Body of pancreas (tissue), 4 donors: ENCODE measurements around the gene MAZ. TPM values are rescaled to one million over a fixed set of nuclear protein-coding genes. Genes with fewer than 3 reads are reported as not detected.
A peak's percentile ranks its signal among the peaks of the same experiment; 100 is the strongest.

Experiments
- ATAC-seq: fragments of 150-250 bp; one replicate; pipeline ENCODE4 v1.9.1; 2016
- DNase-seq, 4 donors: peaks; one replicate each; pipeline ENCODE4 v3.0.0-alpha.2; 2019
- H3K27ac ChIP-seq, 4 donors: fragments of 200-600 bp; sonication (generic); 1 replicate in 3 of 4; 2 replicates in 1 of 4; pipeline versions ENCODE4 v1.5.1 to v1.6.1; 2016 to 2019; ENCODE audit warnings: mild to moderate bottlenecking in 1 of 4, mixed read lengths in 1 of 4, moderate library complexity in 1 of 4
- H3K27me3 ChIP-seq, 2 donors: fragments of 200-600 bp; sonication (generic); one replicate each; pipeline ENCODE4 v1.6.0; 2016; ENCODE audit warnings: mild to moderate bottlenecking in 1 of 2
- H3K36me3 ChIP-seq, 2 donors: fragments of 200-600 bp; sonication (generic); replicated peaks in 1 of 2; 2 replicates each; pipeline ENCODE4 v1.5.1; 2016; ENCODE audit warnings: low read depth in 2 of 2; ENCODE audit not compliant: insufficient read depth in 1 of 2
- H3K4me1 ChIP-seq: fragments of 200-600 bp; sonication (generic); one replicate; pipeline ENCODE4 v1.6.0; 2016
- H3K4me3 ChIP-seq, 2 donors: fragments of 200-600 bp; sonication (generic); 1 replicate in 1 of 2; 2 replicates in 1 of 2; pipeline ENCODE4 v1.5.1; 2016 to 2019
- H3K9me3 ChIP-seq, 3 donors: fragments of 200-600 bp; sonication (generic); 1 replicate in 2 of 3; 2 replicates in 1 of 3; pipeline ENCODE4 v1.5.1; 2016
- CTCF ChIP-seq, 7 experiments: fragments of 450-650 bp in 4 of 7; fragments of 200-600 bp in 3 of 7; sonication (generic) in 3 of 7; IDR thresholded peaks; one replicate each; pipeline ENCODE4 v1.5.1; 2016 to 2019; ENCODE audit warnings: antibody characterized with exemption in 7 of 7
- POLR2A ChIP-seq, 3 donors: fragments of 450-650 bp; IDR thresholded peaks; one replicate each; pipeline ENCODE4 v1.6.1; 2016; ENCODE audit warnings: antibody characterized with exemption in 3 of 3, mild to moderate bottlenecking in 2 of 3
- WGBS, 2 donors: methylation state at CpG; one replicate each; pipeline ENCODE4 v1.1.5; 2017; 5-methylcytosine and 5-hydroxymethylcytosine counted together
- intact Hi-C: fragments of 100-400 bp; cut with DNase I; formaldehyde crosslinking; loops from one replicate; pipeline ENCODE4 v1.15.1; 2023
- total RNA-seq, 2 donors: library from RNA; depleted of rRNA; stranded (reverse); fragments of >200 nt; gene quantifications; one replicate each; pipeline ENCODE4 v1.1.0, GENCODE V29; 2016

Gene MAZ
- total RNA-seq, 2 donors from 2014 or later: 57.9 to 125 TPM

DNA sequence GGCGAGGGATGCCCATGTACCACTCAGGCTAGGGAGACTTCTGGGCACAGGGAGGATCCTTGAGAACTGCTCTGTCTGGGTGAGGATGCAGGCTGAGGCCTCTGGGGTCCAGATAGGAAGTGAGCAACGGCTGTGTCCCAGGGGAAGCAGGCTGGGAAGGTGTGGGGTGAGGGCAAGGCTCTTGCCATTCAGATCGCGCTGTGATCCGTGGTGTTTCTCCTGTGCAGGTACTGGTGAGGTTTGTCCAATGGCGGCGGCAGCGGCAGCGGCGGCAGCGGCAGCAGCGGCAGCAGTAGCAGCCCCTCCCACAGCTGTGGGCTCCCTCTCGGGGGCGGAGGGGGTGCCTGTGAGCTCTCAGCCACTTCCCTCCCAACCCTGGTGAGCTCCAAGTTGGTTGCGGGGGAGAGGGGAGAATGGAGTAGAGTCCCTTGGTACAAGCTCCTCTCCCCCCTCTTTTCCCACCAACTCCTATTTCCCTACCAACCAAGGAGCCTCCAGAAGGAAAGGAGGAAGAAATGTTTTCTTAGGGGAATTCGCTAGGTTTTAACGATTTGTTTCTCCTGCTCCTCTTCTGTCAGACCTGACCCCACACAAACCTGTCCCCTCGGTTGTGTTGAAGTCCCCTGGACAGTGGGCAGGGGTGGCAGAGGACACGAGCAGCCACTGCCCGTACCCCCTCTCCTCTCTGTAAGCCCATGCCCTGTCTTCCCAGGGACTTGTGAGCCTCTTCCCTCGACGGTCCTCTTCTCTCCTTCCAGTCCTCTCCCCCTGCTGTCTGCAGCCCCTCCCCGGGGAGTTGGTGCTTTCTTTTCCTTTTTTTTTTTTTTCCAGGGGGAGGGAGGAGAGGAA lies 3.7 kb downstream of the MAZ start:
- no peaks in the 10 kb centered on the region for H3K27me3 ChIP-seq
- ATAC-seq (no peak), DNase-seq (no peak)
- H3K36me3 ChIP-seq: no peaks in the 10 kb centered on the region
- H3K9me3 ChIP-seq: no peaks in the 10 kb centered on the region
- TF ChIP-seq POLR2A (IDR thresholded peaks at IDR 0.05) (no peak), CTCF (IDR thresholded peaks at IDR 0.05) (no peak)
- peak overlapping the region in 3 of 4 donors; percentile 77 to 90 (median 89) for H3K27ac ChIP-seq
- H3K4me3 ChIP-seq: no peak overlapping the region
- WGBS, 2 donors: 57 to 72% methylated on average over 19 to 23 of the region's 23 CpGs
- peaks cover 57% of the 10 kb centered on the region for H3K4me1 ChIP-seq
- intact Hi-C loops: no loop called here

DNA sequence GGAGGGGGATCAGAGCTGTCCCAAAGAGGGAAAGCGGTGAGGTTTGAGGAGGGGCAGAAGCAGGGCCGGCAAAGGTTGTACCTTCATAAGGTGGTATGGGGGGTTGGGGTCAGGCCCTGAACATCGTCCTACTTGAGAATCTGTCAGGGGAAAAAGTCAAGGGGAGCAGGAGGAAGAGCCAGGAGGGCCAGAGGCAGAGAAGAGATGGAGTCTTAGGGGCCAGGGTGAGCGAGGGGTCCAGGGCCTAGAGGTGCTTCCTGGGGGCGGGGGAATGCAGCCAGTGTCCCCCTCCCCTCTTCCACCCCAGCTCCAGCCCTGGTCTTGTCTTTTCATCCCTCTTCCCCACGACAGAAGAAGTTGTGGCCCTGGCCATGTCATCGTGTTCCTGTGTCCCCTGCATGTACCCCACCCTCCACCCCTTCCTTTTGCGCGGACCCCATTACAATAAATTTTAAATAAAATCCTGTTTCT lies 4.4 kb downstream of the MAZ start:
- peak overlapping the region; percentile 77 to 90 (median 86) for H3K27ac ChIP-seq
- H3K4me3 ChIP-seq: no peak overlapping the region
- H3K27me3 ChIP-seq: no peaks in the 10 kb centered on the region
- ATAC-seq (no peak), DNase-seq (no peak)
- TF ChIP-seq POLR2A (IDR thresholded peaks at IDR 0.05) (no peak), CTCF (IDR thresholded peaks at IDR 0.05) (no peak)
- intact Hi-C loops: no loop called here
- H3K36me3 ChIP-seq: no peaks in the 10 kb centered on the region
- H3K4me1 ChIP-seq: peaks cover 61% of the 10 kb centered on the region
- H3K9me3 ChIP-seq: no peaks in the 10 kb centered on the region
- 29 to 31% methylated on average over 9 of the region's 9 CpGs for WGBS, 2 donors

DNA sequence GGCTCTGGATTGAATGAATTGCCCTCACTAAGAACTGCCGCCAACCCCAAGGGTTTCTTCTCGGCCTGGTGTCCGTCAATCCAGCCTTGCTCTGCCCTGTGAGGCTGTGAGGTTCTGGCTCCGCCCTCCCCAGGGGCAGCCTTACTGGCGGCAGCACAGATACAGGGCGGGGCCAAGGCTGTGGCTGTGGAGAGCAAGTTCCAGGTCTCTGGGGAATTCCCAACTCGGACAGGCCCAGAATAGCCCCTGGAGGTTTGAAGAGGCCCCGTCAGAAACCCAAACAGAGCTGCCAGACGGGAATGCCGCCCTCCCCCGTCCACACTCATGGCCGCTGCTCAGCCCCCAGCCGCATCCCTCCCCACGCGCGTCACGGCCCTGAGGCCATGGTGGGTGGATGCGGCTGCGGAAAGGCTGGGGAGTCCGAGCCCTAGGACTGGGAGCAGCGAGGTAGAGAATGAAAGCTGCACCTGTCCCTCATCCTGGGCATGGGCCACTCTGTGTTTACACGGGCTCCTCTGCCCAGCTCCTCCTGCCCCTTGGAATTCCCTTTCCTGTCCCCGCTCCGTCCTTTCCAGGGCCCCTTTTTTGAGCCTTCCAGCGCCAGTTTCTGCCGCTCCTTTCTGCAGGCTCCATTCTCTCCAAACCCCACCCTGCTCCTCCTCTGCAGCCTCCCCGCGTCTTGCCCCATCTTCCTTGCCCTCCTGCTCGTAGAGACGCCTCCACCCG lies 5.0 kb downstream of the MAZ start:
- H3K27ac ChIP-seq: peak overlapping the region; percentile 77 to 90 (median 86)
- H3K27me3 ChIP-seq: no peaks in the 10 kb centered on the region
- TF ChIP-seq POLR2A (IDR thresholded peaks at IDR 0.05) (peak; percentile 32 to 68 (median 63)), CTCF (IDR thresholded peaks at IDR 0.05) (no peak)
- DNase-seq (peak; percentile 96 to 98 (median 98)), ATAC-seq (peak; percentile 69)
- H3K4me3 ChIP-seq: peak overlapping the region; percentile 2 to 9
- no peaks in the 10 kb centered on the region for H3K36me3 ChIP-seq
- H3K9me3 ChIP-seq: no peaks in the 10 kb centered on the region
- 0 to 2% methylated on average over 13 to 31 of the region's 31 CpGs for WGBS, 2 donors
- intact Hi-C loops: no loop called here
- H3K4me1 ChIP-seq: peaks cover 61% of the 10 kb centered on the region

DNA sequence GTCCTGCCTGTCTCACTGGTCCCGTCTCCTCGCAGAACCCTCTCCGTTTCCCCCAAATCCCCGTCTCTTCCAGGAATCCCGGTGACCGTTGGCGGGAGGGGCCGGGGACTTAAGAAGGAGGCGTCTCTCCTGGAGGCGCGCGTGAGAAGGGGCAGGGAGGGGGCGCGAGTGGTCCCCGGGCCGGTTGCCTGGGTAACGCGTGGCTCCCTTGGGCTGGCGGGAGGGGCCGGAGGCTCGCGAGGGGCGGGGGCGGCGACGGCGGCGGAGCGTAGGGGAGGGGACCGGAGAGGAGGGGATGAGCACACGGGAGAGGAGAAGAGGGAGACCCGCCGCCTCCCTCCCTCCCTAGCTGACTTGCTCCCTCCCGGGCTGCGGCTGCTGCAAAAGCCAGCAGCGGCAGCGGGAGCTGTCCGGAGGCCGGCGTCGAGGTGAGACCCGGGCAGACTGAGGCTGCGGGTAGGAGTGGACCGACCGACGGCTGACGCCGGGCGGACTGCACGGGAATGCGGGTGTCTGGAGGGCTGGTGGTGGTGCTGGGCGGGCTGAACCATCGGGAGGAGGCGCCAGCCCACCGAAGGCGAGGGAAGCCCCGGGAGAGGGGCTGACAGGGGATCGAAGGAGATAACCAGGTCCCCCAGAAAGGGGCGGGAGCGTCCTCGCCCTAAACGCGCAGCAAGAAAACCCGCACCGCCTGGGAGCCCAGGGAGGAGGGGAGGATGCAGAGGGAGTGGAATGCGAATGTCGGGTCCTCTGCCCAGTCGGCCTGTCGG lies 5.8 kb downstream of the MAZ start, which contains the start of gene PRRT2:
Gene PRRT2 (plus strand): TSS at position 298 of the 770 bp plus-strand sequence. CDS start 862 bp downstream, outside the sequence.
- peak within 1 kb of the TSS; percentile 2 to 9 for H3K4me3 ChIP-seq
- intact Hi-C loops: no loop called here
- ATAC-seq (no peak), DNase-seq (peak; percentile 37 to 45 (median 42))
- H3K27me3 ChIP-seq: no peaks in the 10 kb centered on the region
- peak within 1 kb of the TSS; percentile 77 to 90 (median 86) for H3K27ac ChIP-seq
- H3K36me3 ChIP-seq: no peaks in the 10 kb centered on the region
- H3K4me1 ChIP-seq: peaks cover 65% of the 10 kb centered on the region
- TF ChIP-seq CTCF (IDR thresholded peaks at IDR 0.05) (no peak), POLR2A (IDR thresholded peaks at IDR 0.05) (no peak)
- 6 to 12% methylated on average over 43 to 69 of the region's 69 CpGs for WGBS, 2 donors
- no peaks in the 10 kb centered on the region for H3K9me3 ChIP-seq
